Measurements from ENCODE around the gene SLC9C1.

DNA sequence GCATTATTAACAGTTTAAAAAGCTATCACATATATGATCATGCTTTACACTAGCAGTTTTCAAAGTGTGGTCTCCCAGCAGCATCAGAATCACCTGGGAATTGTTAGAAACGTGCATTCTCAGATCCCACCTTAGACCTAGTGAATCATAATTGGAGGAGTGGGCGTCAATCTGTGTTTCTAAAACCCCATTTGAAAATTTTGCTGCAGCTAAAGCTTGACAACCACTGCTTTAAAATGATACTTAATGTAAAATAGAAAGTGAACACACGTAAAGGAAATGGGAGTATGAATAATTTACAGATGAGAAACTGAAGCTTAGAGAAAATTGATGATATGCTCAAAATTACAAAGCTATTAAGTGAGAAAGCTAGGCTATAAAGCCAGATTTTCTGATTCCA, 62.3 kb downstream of the SLC9C1 start:
- no peak for TF ChIP-seq MAX (IDR thresholded peaks at IDR 0.05)
- no peak for TF ChIP-seq EP300 (IDR thresholded peaks at IDR 0.05; ENCODE audit: borderline replicate concordance)

Measured in Ishikawa (cell line).